Measurements from ENCODE around the gene HAND2. TPM values are rescaled to one million over a fixed set of nuclear protein-coding genes. Genes with fewer than 3 reads are reported as not detected.

Gene HAND2
- total and polyA plus RNA-seq, 2 of the 13 experiments (the other 11 are each of a cell fraction or from before 2014, with no cell fraction given) = not detected

GRCh38 chr4:173478201-173478912 lies 51.7 kb downstream of the HAND2 start:
- Histone ChIP-seq H3K4me1 (ENCODE audit: insufficient read depth, low read length) (no peaks in the 10 kb centered on the region), H3K4me2 (ENCODE audit: low read depth, low read length) (no peak overlapping the region), H2AFZ (ENCODE audit: low read length) (no peak overlapping the region), H3K27ac (ENCODE audit: extremely low read length, insufficient read depth, low read length) (no peak overlapping the region), H3K9ac (ENCODE audit: insufficient read depth, low read depth, low read length) (no peak overlapping the region), H3K4me3 (replicated peaks in 1 of 3; ENCODE audit: insufficient read depth in 1 of 3, low read depth in 2 of 3, low read length in 3 of 3) (no peak overlapping the region), H3K79me2 (ENCODE audit: insufficient read depth, low read length) (no peaks in the 10 kb centered on the region), H3K27me3 (ENCODE audit: control insufficient read depth in 1 of 2, insufficient read depth in 2 of 2, low read length in 2 of 2) (no peaks in the 10 kb centered on the region; a peak in 1 of 5 replicates), H3K9me3 (ENCODE audit: low read length) (no peaks in the 10 kb centered on the region), H3K36me3 (replicated peaks in 1 of 2; ENCODE audit: control insufficient read depth in 1 of 2, insufficient read depth in 2 of 2, low read length in 2 of 2) (no peaks in the 10 kb centered on the region), H4K20me1 (ENCODE audit: insufficient read depth, low read length) (no peaks in the 10 kb centered on the region)
- in situ Hi-C loops (cut with HindIII; ENCODE audit: extremely low pct_ligation_motif_present, low pct_unique_long_range_greater_than_20kb) (no loop called here), intact Hi-C loops (cut with micrococcal nuclease; ENCODE audit: unreplicated experiment) (no loop called here)
- no TSS peak for BruUV-seq (replicated peaks)
- no peak for DNase-seq (ENCODE audit: low spot score)
- WGBS (ENCODE audit: low lambda C conversion rate) = 13% methylated on average over 5 of the region's 5 CpGs
- ChIA-PET CTCF (ENCODE audit: low intra/inter-chr PET ratio, low total read pairs) (no interaction called here), POLR2A (no interaction called here)
- ATAC-seq = no peak
- FAIRE-seq = no peak
- no peak for TF ChIP-seq KLF13 (CRISPR knock-in tag; IDR thresholded peaks at IDR 0.05)
- TF ChIP-seq KLF9 (CRISPR knock-in tag; IDR thresholded peaks at IDR 0.05; ENCODE audit: low read depth) = no peak
- no peak for TF ChIP-seq ZNF570 (CRISPR knock-in tag; IDR thresholded peaks at IDR 0.05; ENCODE audit: borderline replicate concordance)
- no peak for TF ChIP-seq CCDC6 (CRISPR knock-in tag; IDR thresholded peaks at IDR 0.05)
- no peak for TF ChIP-seq ZNF460 (CRISPR knock-in tag; IDR thresholded peaks at IDR 0.05; ENCODE audit: borderline replicate concordance)
- no peak for TF ChIP-seq ZFAT (CRISPR knock-in tag; conservative IDR thresholded peaks at IDR 0.05)
- no peak for TF ChIP-seq MTA1 (CRISPR knock-in tag; IDR thresholded peaks at IDR 0.05; ENCODE audit: borderline replicate concordance)
- TF ChIP-seq MED1 (CRISPR knock-in tag; IDR thresholded peaks at IDR 0.05) = no peak
- no peak for TF ChIP-seq ZBTB25 (CRISPR knock-in tag; IDR thresholded peaks at IDR 0.05)
- no peak for TF ChIP-seq ATF6 (CRISPR knock-in tag; conservative IDR thresholded peaks at IDR 0.05)
- no peak for TF ChIP-seq ZNF558 (CRISPR knock-in tag; IDR thresholded peaks at IDR 0.05; ENCODE audit: borderline replicate concordance)
- TF ChIP-seq POLR2AphosphoS2 (IDR thresholded peaks at IDR 0.05; ENCODE audit: low read depth, low read length) = no peak
- no peak for TF ChIP-seq HOXA9 (CRISPR knock-in tag; IDR thresholded peaks at IDR 0.05; ENCODE audit: borderline replicate concordance)
- no peak for TF ChIP-seq KAT8 (CRISPR knock-in tag; IDR thresholded peaks at IDR 0.05)
